C4-2B (cell line): ENCODE measurements around the gene ZNF77.

Experiments
- ZFX ChIP-seq: fragments of 450-650 bp; IDR thresholded peaks from 2 replicates; pipeline ENCODE4 v1.6.1; 2017
- TF ChIP-seq, protein P1 (sequence below): fragments of 450-650 bp; conservative IDR thresholded peaks from 2 replicates; pipeline ENCODE4 v1.5.1; 2017; ENCODE audit warnings: mild to moderate bottlenecking

DNA sequence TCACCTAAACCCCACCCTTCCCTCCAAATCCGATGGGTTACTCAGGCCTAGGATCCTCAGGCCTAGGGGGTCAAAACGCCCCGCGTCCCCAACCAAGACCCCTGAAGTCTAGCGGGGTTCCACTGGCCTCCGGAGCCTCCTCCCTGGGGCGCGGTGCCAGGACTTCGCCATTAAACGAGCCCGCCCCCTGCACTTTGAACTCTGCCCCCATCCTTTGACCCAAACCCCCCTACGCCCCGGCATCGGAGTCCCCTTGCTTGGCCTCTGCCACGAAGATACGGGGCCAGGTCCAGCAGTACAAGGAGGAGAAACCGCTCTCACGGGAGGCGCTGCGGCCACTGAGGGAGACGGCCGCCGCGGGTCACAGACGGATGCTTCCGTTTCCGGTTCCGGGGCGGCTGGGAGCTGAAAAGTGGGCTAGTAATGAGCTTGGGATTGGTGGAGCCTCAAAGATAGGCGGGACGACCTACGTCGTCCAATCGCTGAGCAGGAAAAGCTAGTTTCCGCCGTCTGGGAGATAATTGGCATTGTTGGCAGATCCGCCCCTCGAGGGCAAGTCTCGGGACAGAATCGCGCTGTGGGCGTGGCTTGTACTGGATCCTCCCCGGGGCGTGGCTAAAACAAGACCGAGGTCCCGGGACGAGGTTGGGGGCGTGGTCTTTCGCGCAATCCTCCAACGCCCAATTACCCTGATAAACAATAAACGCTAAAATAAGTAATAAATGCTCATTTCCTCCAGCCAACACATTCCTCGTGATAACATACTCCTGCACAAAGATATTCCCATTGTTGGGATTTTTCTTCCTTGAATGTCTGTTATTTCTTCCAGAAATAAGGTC, 5.7 kb upstream of the ZNF77 start:
- TF ChIP-seq, protein P1, sequence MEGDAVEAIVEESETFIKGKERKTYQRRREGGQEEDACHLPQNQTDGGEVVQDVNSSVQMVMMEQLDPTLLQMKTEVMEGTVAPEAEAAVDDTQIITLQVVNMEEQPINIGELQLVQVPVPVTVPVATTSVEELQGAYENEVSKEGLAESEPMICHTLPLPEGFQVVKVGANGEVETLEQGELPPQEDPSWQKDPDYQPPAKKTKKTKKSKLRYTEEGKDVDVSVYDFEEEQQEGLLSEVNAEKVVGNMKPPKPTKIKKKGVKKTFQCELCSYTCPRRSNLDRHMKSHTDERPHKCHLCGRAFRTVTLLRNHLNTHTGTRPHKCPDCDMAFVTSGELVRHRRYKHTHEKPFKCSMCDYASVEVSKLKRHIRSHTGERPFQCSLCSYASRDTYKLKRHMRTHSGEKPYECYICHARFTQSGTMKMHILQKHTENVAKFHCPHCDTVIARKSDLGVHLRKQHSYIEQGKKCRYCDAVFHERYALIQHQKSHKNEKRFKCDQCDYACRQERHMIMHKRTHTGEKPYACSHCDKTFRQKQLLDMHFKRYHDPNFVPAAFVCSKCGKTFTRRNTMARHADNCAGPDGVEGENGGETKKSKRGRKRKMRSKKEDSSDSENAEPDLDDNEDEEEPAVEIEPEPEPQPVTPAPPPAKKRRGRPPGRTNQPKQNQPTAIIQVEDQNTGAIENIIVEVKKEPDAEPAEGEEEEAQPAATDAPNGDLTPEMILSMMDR = no peak
- no peak; the same call in 1 of the 2 replicates for TF ChIP-seq ZFX
